HEK293 (cell line): Measurements from ENCODE around the gene CCDC85A.

Experiments used
- ZNF2 ChIP-seq: fragments of 450-650 bp; formaldehyde crosslinking; IDR thresholded peaks from 2 replicates; pipeline ENCODE4 v1.5.1; 2016; ENCODE audit warnings: missing biosample characterization, missing genetic modification characterization
- TF ChIP-seq, protein P1 (sequence below): fragments of 450-650 bp; formaldehyde crosslinking; IDR thresholded peaks from 2 replicates; pipeline ENCODE4 v1.5.1; 2016; ENCODE audit warnings: missing biosample characterization, missing genetic modification characterization
- TF ChIP-seq, protein P2 (sequence below): fragments of 450-650 bp; formaldehyde crosslinking; IDR thresholded peaks from 2 replicates; pipeline ENCODE4 v1.5.1; 2016; ENCODE audit warnings: missing biosample characterization, missing genetic modification characterization

GRCh38 chr2:56134861-56135260 lies 48.9 kb upstream of the CCDC85A start:
- TF ChIP-seq, protein P1, sequence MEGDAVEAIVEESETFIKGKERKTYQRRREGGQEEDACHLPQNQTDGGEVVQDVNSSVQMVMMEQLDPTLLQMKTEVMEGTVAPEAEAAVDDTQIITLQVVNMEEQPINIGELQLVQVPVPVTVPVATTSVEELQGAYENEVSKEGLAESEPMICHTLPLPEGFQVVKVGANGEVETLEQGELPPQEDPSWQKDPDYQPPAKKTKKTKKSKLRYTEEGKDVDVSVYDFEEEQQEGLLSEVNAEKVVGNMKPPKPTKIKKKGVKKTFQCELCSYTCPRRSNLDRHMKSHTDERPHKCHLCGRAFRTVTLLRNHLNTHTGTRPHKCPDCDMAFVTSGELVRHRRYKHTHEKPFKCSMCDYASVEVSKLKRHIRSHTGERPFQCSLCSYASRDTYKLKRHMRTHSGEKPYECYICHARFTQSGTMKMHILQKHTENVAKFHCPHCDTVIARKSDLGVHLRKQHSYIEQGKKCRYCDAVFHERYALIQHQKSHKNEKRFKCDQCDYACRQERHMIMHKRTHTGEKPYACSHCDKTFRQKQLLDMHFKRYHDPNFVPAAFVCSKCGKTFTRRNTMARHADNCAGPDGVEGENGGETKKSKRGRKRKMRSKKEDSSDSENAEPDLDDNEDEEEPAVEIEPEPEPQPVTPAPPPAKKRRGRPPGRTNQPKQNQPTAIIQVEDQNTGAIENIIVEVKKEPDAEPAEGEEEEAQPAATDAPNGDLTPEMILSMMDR (tag by site-specific recombination), result no peak
- no peak for TF ChIP-seq ZNF2 (tag by site-specific recombination)
- TF ChIP-seq, protein P2, sequence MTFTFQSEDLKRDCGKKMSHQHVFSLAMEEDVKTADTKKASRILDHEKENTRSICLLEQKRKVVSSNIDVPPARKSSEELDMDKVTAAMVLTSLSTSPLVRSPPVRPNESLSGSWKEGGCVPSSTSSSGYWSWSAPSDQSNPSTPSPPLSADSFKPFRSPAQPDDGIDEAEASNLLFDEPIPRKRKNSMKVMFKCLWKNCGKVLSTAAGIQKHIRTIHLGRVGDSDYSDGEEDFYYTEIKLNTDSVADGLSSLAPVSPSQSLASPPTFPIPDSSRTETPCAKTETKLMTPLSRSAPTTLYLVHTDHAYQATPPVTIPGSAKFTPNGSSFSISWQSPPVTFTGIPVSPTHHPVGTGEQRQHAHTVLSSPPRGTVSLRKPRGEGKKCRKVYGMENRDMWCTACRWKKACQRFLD, result no peak
